Gastroesophageal sphincter (tissue), 4 donors: ENCODE measurements around the gene SSH3. TPM values are rescaled to one million over a fixed set of nuclear protein-coding genes. Genes with fewer than 3 reads are reported as not detected.
A peak's percentile ranks its signal among the peaks of the same experiment; 100 is the strongest.

Experiments
- ATAC-seq: fragments of 150-250 bp; one replicate; pipeline ENCODE4 v1.9.1; 2016; ENCODE audit warnings: mild to moderate bottlenecking, moderate library complexity
- H3K27ac ChIP-seq, 4 donors: fragments of 200-600 bp; sonication (generic) in 3 of 4; 1 replicate in 3 of 4; 2 replicates in 1 of 4; pipeline ENCODE4 v1.5.1; 2016 to 2019
- H3K27me3 ChIP-seq: fragments of 200-600 bp; sonication (generic); one replicate; pipeline ENCODE4 v1.5.1; 2019
- H3K36me3 ChIP-seq, 2 donors: fragments of 200-600 bp; sonication (generic); one replicate each; pipeline ENCODE4 v1.5.1; 2019; ENCODE audit warnings: control low read depth in 1 of 2
- H3K4me1 ChIP-seq, 3 donors: fragments of 200-600 bp; sonication (generic); 1 replicate in 2 of 3; 2 replicates in 1 of 3; pipeline ENCODE4 v1.5.1; 2016 to 2019; ENCODE audit warnings: control low read depth in 2 of 3
- H3K4me3 ChIP-seq, 2 donors: fragments of 200-600 bp; sonication (generic); one replicate each; pipeline ENCODE4 v1.5.1; 2019; ENCODE audit warnings: mild to moderate bottlenecking in 1 of 2, moderate library complexity in 1 of 2
- H3K9me3 ChIP-seq, 3 donors: fragments of 200-600 bp; sonication (generic); one replicate each; pipeline ENCODE4 v1.5.1; 2017 to 2019; ENCODE audit warnings: control low read depth in 2 of 3
- EP300 ChIP-seq: sonication (generic); formaldehyde crosslinking; IDR thresholded peaks from one replicate; pipeline ENCODE4 v1.6.1; 2017; ENCODE audit warnings: antibody characterized with exemption, mild to moderate bottlenecking
- POLR2A ChIP-seq, 2 donors: fragments of 450-650 bp; IDR thresholded peaks; one replicate each; pipeline ENCODE4 v1.6.1; 2017; ENCODE audit warnings: antibody characterized with exemption in 2 of 2, mild to moderate bottlenecking in 2 of 2, moderate library complexity in 1 of 2
- POLR2AphosphoS5 ChIP-seq: sonication (generic); formaldehyde crosslinking; IDR thresholded peaks from one replicate; pipeline ENCODE4 v1.6.1; 2017; ENCODE audit warnings: antibody characterized with exemption
- WGBS, 2 donors: methylation state at CpG; one replicate each; pipeline ENCODE4 v1.1.5; 2018; ENCODE audit warnings: low coverage in 1 of 2; 5-methylcytosine and 5-hydroxymethylcytosine counted together
- total RNA-seq, 4 donors: library from RNA; depleted of rRNA; stranded (reverse); fragments of >200 nt; gene quantifications; one replicate each; pipeline ENCODE4 v1.1.0, GENCODE V29; 2016
- TF ChIP-seq, protein P1 (sequence below), 4 experiments: fragments of 200-600 bp in 2 of 4; fragments of 450-650 bp in 2 of 4; sonication (generic) in 1 of 4; IDR thresholded peaks; one replicate each; pipeline ENCODE4 v1.5.1; 2017 to 2019; ENCODE audit warnings: antibody characterized with exemption in 4 of 4, mild to moderate bottlenecking in 2 of 4, moderate library complexity in 2 of 4

Gene SSH3
- total RNA-seq, 4 donors from 2014 or later: 33.9 to 58.4 (median 41.9) TPM

DNA sequence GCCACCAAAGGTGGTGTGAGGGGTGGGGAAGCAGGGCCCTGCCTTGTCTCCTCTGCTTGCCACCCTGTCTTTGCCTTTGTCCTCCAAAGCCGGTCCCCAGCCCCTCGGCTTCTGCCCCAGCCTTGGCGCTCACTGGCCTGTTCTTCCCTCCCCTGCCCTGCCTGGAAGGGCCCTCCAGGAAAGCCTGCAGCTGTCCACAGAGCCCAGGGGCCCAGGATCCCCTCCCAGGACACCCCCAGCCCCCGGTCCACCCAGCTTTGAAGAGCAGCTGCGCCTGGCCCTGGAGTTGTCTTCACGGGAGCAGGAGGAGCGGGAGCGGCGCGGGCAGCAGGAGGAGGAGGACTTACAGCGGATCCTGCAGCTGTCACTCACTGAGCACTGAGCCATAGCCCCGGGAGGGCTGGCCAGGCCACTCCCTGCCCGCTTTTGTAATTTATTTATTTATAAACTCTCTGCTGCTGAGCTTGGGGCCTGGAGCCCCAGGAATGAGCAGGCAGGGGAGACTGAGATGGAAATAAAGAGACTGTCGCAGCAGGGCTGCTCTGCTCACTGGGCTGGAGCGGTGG is 1.3 kb upstream of the SSH3 start:
- H3K4me1 ChIP-seq: peaks cover 0 to 37% (median 18%) of the 10 kb centered on the region in 3 donors
- H3K9me3 ChIP-seq: no peaks in the 10 kb centered on the region
- 36 to 87% methylated on average over 3 of the region's 15 CpGs for WGBS, 2 donors
- H3K36me3 ChIP-seq: peaks cover 0 to 58% of the 10 kb centered on the region in 2 donors
- no peak for TF ChIP-seq POLR2A (IDR thresholded peaks at IDR 0.05)
- no peak for TF ChIP-seq POLR2AphosphoS5
- TF ChIP-seq EP300: no peak
- TF ChIP-seq, protein P1, sequence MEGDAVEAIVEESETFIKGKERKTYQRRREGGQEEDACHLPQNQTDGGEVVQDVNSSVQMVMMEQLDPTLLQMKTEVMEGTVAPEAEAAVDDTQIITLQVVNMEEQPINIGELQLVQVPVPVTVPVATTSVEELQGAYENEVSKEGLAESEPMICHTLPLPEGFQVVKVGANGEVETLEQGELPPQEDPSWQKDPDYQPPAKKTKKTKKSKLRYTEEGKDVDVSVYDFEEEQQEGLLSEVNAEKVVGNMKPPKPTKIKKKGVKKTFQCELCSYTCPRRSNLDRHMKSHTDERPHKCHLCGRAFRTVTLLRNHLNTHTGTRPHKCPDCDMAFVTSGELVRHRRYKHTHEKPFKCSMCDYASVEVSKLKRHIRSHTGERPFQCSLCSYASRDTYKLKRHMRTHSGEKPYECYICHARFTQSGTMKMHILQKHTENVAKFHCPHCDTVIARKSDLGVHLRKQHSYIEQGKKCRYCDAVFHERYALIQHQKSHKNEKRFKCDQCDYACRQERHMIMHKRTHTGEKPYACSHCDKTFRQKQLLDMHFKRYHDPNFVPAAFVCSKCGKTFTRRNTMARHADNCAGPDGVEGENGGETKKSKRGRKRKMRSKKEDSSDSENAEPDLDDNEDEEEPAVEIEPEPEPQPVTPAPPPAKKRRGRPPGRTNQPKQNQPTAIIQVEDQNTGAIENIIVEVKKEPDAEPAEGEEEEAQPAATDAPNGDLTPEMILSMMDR (IDR thresholded peaks at IDR 0.05): no peak
- ATAC-seq: no peak
- peak overlapping the region in 1 of 2 donors; percentile 98 for H3K4me3 ChIP-seq
- peak overlapping the region in 3 of 4 donors; percentile 76 to 82 (median 79) for H3K27ac ChIP-seq
- H3K27me3 ChIP-seq: no peaks in the 10 kb centered on the region

DNA sequence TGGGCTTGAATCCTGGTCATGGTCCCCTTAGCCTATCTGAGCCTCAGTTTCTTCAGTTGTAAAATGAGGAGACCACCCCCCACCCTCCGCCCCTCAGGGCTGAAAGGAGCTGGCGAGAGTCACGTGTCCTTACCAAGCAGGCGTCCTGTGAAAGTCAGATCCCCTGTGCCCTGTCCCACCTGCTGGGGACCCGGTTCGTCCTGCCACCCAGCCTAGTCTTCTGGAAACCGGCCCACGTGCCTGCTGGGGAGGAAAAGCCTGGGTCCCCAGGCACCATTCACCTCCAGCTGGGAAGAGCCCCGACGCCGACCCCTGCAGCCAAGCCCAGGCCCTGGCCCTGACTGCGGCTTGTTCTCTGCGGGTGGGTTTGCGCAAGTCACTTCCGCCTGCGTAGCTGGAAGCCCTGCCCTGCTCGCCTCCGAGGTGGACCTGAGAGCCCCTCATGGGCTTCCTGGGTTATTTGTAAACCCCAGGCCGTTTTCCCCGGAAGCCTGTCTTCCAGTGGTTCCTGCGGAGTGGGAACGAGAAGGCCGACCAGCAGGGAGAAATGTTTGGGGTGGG is 679 bp upstream of the SSH3 start:
- Histone ChIP-seq H3K27me3 (no peaks in the 10 kb centered on the region), H3K36me3 (peaks cover 0 to 59% of the 10 kb centered on the region in 2 donors), H3K4me1 (peaks cover 0 to 37% (median 18%) of the 10 kb centered on the region in 3 donors), H3K9me3 (no peaks in the 10 kb centered on the region), H3K27ac (peak overlapping the region in 3 of 4 donors; percentile 76 to 82 (median 79)), H3K4me3 (peak overlapping the region; percentile 80 to 98)
- peak; percentile 19 for ATAC-seq
- TF ChIP-seq POLR2A (IDR thresholded peaks at IDR 0.05) (no peak), EP300 (no peak), POLR2AphosphoS5 (no peak)
- TF ChIP-seq, protein P1 (IDR thresholded peaks at IDR 0.05): no peak
- WGBS, 2 donors: no CpG with 5 or more reads among the region's 23 CpGs

DNA sequence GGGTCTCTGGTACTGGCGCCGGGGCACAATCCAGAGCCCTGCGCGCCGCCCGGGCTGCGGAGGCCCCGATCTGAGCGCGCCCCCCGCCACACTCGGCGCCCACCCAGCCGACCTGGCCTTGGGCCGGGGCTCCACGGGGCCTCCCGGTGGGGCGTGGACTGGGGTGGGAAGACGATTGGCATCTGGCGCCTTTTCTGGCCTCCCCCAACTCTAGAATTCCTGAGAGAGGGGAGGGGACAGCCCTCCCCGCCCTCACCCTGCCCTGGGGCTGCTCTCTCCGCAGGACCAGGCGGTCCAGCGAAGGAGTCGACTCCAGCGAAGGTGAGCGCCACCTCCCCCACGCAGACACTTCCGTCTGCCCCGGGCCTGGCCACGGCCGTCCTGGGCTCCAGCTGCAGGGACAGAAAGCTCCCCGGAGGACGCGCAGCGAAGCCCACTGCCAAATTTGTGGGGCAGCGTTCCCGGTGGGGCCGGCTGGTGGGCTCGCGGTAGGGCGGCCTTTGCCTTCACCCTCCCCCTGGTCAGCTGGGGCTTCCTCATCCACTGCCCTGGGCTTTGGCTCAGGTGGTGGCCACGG is 593 bp downstream of the SSH3 start:
- Histone ChIP-seq H3K9me3 (no peaks in the 10 kb centered on the region), H3K36me3 (peaks cover 0 to 59% of the 10 kb centered on the region in 2 donors), H3K27me3 (no peaks in the 10 kb centered on the region), H3K4me3 (peak overlapping the region; percentile 80 to 98), H3K4me1 (peaks cover 0 to 37% (median 18%) of the 10 kb centered on the region in 3 donors), H3K27ac (peak overlapping the region; percentile 5 to 82 (median 78))
- ATAC-seq: peak; percentile 6
- TF ChIP-seq POLR2AphosphoS5 (no peak), EP300 (no peak), POLR2A (IDR thresholded peaks at IDR 0.05) (no peak)
- TF ChIP-seq, protein P1 (IDR thresholded peaks at IDR 0.05): no peak
- WGBS, 2 donors: no CpG with 5 or more reads among the region's 43 CpGs

DNA sequence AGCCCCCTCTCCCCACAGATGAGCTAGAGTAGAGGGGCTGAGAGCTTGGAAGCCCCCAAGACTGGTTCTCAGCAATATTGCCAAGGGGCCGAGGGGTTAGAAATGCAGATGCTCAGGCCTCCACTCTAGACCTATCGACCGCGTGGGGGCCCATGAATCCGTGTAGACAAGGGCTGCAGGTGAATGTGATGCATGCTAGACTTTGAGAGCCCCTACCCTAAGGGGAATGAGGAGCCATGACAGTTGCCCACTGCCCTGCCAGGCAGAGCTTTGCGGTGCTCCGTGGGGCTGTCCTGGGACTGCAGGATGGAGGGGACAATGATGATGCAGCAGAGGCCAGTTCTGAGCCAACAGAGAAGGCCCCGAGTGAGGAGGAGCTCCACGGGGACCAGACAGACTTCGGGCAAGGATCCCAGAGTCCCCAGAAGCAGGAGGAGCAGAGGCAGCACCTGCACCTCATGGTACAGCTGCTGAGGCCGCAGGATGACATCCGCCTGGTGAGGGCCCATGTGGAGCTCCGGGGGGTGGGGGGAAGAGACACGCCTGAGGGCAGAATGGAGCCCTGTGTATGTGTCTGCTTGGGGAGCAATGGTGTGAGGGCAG is 1.3 kb downstream of the SSH3 start:
- ATAC-seq: no peak

More for the DNA sequence above, 1.3 kb downstream of the SSH3 start:
- H3K4me1 ChIP-seq: peaks cover 0 to 37% (median 18%) of the 10 kb centered on the region in 3 donors
- WGBS, 2 donors: 72 to 92% methylated on average over 2 to 4 of the region's 14 CpGs
- no peaks in the 10 kb centered on the region for H3K9me3 ChIP-seq
- peak overlapping the region in 1 of 2 donors; percentile 98 for H3K4me3 ChIP-seq
- peak overlapping the region in 3 of 4 donors; percentile 76 to 82 (median 79) for H3K27ac ChIP-seq
- peaks cover 0 to 59% of the 10 kb centered on the region in 2 donors for H3K36me3 ChIP-seq
- TF ChIP-seq EP300 (no peak), POLR2AphosphoS5 (no peak), POLR2A (IDR thresholded peaks at IDR 0.05) (no peak)
- TF ChIP-seq, protein P1 (IDR thresholded peaks at IDR 0.05): no peak
- H3K27me3 ChIP-seq: no peaks in the 10 kb centered on the region
